GM03348 (cell line): ENCODE data around the gene GATA2.

ENCODE experiments used
- DNase-seq: peaks from one replicate; pipeline ENCODE4 v3.0.0; 2012; ENCODE audit warnings: low spot score

The GATA2 gene

GRCh38 chr3:128502712-128503111, 9.7 kb upstream of the GATA2 start:
- DNase-seq: no peak

- no peak for DNase-seq
These were observed 8.4 kb upstream of the GATA2 start for GRCh38 chr3:128501431-128501830.

- DNase-seq: no peak
These were observed 7.6 kb upstream of the GATA2 start for GRCh38 chr3:128500556-128500955.

GRCh38 chr3:128499724-128500275, 6.8 kb upstream of the GATA2 start:
- peak; percentile 55 for DNase-seq

- no peak for DNase-seq
These were observed 6.0 kb upstream of the GATA2 start for GRCh38 chr3:128498901-128499530.

GRCh38 chr3:128498127-128498626, 5.2 kb upstream of the GATA2 start:
- DNase-seq: no peak

GRCh38 chr3:128497305-128498126, 4.5 kb upstream of the GATA2 start:
- peak; percentile 83 for DNase-seq

GRCh38 chr3:128496602-128497304, 3.8 kb upstream of the GATA2 start:
- DNase-seq: no peak

GRCh38 chr3:128496019-128496601, 3.1 kb upstream of the GATA2 start:
- no peak for DNase-seq

- DNase-seq: no peak
These were observed 2.5 kb upstream of the GATA2 start for GRCh38 chr3:128495435-128495970.

- DNase-seq: no peak
These were observed 1.3 kb upstream of the GATA2 start for GRCh38 chr3:128494367-128494650.

- DNase-seq: no peak
These were observed 767 bp upstream of the GATA2 start for GRCh38 chr3:128493570-128494366.

GRCh38 chr3:128491941-128492670, 895 bp downstream of the GATA2 start:
- no peak for DNase-seq

GRCh38 chr3:128491691-128491940, 1.4 kb downstream of the GATA2 start:
- no peak for DNase-seq

GRCh38 chr3:128490915-128491690, 1.9 kb downstream of the GATA2 start:
- no peak for DNase-seq

- no peak for DNase-seq
These were observed 2.4 kb downstream of the GATA2 start for GRCh38 chr3:128490650-128490914.

- DNase-seq: peak; percentile 65
These were observed 2.9 kb downstream of the GATA2 start for GRCh38 chr3:128489927-128490649.

GRCh38 chr3:128489674-128489926, 3.4 kb downstream of the GATA2 start:
- DNase-seq: no peak

- DNase-seq: peak; percentile 87
These were observed 3.9 kb downstream of the GATA2 start for GRCh38 chr3:128488991-128489673.
